ENCODE measurements around the gene C4BPA. TPM values are rescaled to one million over a fixed set of nuclear protein-coding genes. Genes with fewer than 3 reads are reported as not detected.

C4BPA gene
- total and polyA plus RNA-seq, 9 of the 15 experiments (the other 6 are each of a cell fraction or from before 2014, with no cell fraction given): 0.04 to 0.22 (median 0.11) TPM; not detected in 3

DNA sequence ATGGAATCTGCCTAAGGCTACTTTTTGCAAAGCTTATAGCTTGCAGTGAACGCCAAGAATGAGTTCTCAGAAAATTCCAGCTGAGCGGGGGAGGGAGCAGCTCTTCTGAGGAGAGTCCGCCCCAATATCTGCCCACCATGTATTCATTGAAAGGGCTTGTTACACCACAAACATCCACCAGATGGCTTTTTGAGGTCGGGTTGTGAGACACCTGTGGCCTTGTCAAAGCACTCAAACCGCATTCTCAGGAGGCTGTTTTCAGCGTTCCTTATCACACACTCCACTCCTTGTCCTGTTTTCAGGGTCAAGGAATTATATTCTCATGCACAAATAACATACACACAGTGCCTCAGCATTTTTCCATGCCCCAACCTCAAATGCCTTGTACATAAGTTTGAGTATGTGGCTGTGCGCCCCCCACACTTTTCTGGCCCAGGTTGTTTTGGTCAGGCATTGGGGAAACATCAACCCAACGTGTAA, 19.3 kb upstream of the C4BPA start (continued):
- TF ChIP-seq MYBL2 (IDR thresholded peaks at IDR 0.05; ENCODE audit: low read depth): no peak
- no peak for TF ChIP-seq MYBL2 (CRISPR knock-in tag; IDR thresholded peaks at IDR 0.05; ENCODE audit: borderline replicate concordance)
- TF ChIP-seq IRF2 (CRISPR knock-in tag; IDR thresholded peaks at IDR 0.05): no peak
- no peak for TF ChIP-seq ESRRB (CRISPR knock-in tag; IDR thresholded peaks at IDR 0.05; ENCODE audit: borderline replicate concordance)
- TF ChIP-seq SAP30 (IDR thresholded peaks at IDR 0.05; ENCODE audit: borderline replicate concordance, insufficient read depth, low read depth, low read length, poor library complexity, severe bottlenecking): no peak
- TF ChIP-seq FOSL1 (tag; conservative IDR thresholded peaks at IDR 0.05): peak; percentile 64
- no peak for TF ChIP-seq RBM22 (IDR thresholded peaks at IDR 0.05; ENCODE audit: low read depth, low read length, poor library complexity, severe bottlenecking)
- TF ChIP-seq, protein P1, sequence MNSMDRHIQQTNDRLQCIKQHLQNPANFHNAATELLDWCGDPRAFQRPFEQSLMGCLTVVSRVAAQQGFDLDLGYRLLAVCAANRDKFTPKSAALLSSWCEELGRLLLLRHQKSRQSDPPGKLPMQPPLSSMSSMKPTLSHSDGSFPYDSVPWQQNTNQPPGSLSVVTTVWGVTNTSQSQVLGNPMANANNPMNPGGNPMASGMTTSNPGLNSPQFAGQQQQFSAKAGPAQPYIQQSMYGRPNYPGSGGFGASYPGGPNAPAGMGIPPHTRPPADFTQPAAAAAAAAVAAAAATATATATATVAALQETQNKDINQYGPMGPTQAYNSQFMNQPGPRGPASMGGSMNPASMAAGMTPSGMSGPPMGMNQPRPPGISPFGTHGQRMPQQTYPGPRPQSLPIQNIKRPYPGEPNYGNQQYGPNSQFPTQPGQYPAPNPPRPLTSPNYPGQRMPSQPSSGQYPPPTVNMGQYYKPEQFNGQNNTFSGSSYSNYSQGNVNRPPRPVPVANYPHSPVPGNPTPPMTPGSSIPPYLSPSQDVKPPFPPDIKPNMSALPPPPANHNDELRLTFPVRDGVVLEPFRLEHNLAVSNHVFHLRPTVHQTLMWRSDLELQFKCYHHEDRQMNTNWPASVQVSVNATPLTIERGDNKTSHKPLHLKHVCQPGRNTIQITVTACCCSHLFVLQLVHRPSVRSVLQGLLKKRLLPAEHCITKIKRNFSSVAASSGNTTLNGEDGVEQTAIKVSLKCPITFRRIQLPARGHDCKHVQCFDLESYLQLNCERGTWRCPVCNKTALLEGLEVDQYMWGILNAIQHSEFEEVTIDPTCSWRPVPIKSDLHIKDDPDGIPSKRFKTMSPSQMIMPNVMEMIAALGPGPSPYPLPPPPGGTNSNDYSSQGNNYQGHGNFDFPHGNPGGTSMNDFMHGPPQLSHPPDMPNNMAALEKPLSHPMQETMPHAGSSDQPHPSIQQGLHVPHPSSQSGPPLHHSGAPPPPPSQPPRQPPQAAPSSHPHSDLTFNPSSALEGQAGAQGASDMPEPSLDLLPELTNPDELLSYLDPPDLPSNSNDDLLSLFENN (IDR thresholded peaks at IDR 0.05; ENCODE audit: low read depth in 2 of 2, low read length in 2 of 2): no peak
- TF ChIP-seq, protein P2, sequence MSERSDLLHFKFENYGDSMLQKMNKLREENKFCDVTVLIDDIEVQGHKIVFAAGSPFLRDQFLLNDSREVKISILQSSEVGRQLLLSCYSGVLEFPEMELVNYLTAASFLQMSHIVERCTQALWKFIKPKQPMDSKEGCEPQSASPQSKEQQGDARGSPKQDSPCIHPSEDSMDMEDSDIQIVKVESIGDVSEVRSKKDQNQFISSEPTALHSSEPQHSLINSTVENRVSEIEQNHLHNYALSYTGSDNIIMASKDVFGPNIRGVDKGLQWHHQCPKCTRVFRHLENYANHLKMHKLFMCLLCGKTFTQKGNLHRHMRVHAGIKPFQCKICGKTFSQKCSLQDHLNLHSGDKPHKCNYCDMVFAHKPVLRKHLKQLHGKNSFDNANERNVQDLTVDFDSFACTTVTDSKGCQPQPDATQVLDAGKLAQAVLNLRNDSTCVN (CRISPR knock-in tag; IDR thresholded peaks at IDR 0.05): no peak
- TF ChIP-seq, protein P3, sequence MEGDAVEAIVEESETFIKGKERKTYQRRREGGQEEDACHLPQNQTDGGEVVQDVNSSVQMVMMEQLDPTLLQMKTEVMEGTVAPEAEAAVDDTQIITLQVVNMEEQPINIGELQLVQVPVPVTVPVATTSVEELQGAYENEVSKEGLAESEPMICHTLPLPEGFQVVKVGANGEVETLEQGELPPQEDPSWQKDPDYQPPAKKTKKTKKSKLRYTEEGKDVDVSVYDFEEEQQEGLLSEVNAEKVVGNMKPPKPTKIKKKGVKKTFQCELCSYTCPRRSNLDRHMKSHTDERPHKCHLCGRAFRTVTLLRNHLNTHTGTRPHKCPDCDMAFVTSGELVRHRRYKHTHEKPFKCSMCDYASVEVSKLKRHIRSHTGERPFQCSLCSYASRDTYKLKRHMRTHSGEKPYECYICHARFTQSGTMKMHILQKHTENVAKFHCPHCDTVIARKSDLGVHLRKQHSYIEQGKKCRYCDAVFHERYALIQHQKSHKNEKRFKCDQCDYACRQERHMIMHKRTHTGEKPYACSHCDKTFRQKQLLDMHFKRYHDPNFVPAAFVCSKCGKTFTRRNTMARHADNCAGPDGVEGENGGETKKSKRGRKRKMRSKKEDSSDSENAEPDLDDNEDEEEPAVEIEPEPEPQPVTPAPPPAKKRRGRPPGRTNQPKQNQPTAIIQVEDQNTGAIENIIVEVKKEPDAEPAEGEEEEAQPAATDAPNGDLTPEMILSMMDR (IDR thresholded peaks at IDR 0.05 in 2 of 3, conservative IDR thresholded peaks at IDR 0.05 in 1 of 3; ENCODE audit: insufficient read depth in 2 of 3, low read depth in 1 of 3, low read length in 3 of 3): peak; percentile 86 to 87 (median 87)
- TF ChIP-seq MAFF (IDR thresholded peaks at IDR 0.05; ENCODE audit: low read length): peak; percentile 29; the same call in 1 of the 2 replicates
- no peak for TF ChIP-seq SMARCA5 (IDR thresholded peaks at IDR 0.05)
- TF ChIP-seq EP400 (IDR thresholded peaks at IDR 0.05): peak; percentile 27; the same call in 1 of the 2 replicates
- no peak for TF ChIP-seq GABPA (tag; conservative IDR thresholded peaks at IDR 0.05; ENCODE audit: low read depth)
- 0 out of 2 replicates have a peak, but pooled peaks have one; percentile 13 for TF ChIP-seq BMI1 (IDR thresholded peaks at IDR 0.05; ENCODE audit: low read length)
- TF ChIP-seq, protein P4, sequence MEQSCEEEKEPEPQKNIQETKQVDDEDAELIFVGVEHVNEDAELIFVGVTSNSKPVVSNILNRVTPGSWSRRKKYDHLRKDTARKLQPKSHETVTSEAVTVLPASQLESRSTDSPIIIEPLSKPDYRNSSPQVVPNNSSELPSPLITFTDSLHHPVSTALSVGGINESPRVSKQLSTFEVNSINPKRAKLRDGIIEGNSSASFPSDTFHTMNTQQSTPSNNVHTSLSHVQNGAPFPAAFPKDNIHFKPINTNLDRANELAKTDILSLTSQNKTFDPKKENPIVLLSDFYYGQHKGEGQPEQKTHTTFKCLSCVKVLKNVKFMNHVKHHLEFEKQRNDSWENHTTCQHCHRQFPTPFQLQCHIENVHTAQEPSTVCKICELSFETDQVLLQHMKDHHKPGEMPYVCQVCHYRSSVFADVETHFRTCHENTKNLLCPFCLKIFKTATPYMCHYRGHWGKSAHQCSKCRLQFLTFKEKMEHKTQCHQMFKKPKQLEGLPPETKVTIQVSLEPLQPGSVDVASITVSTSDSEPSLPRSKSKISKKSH (CRISPR knock-in tag; IDR thresholded peaks at IDR 0.05): no peak
- TF ChIP-seq, protein P5, sequence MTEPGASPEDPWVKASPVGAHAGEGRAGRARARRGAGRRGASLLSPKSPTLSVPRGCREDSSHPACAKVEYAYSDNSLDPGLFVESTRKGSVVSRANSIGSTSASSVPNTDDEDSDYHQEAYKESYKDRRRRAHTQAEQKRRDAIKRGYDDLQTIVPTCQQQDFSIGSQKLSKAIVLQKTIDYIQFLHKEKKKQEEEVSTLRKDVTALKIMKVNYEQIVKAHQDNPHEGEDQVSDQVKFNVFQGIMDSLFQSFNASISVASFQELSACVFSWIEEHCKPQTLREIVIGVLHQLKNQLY (CRISPR knock-in tag; conservative IDR thresholded peaks at IDR 0.05): no peak

Data from K562 (cell line).